ENCODE measurements around the gene CDS1.
"Not testable (repeated sequence)": the region's sequence is repeated elsewhere in the genome, so short reads cannot be mapped to it uniquely, and the experiment has no call there.

Gene CDS1

GRCh38 chr4:84611531-84611930 is 28.6 kb downstream of the CDS1 start:
- no peak for DNase-seq

DNA sequence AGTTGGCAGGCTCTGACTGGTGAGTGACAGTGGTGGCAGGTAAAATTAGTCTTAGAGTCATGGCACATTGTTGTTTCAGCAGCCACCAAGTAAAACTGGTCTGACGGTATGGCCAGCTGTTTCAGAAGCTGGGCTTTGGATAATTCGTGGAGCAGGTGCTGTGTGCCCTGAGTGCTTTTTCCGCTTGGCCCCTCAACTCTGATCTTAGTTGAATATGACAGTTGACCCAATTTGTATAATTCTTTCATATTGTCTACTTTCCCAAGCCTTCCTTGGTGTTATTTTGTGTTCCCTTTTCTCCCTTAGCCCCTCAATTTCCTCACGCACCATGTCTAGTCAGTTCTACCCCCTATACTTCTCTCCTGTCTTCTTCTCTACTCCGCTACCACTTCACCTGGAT is 32.0 kb downstream of the CDS1 start:
- DNase-seq: no peak

DNA sequence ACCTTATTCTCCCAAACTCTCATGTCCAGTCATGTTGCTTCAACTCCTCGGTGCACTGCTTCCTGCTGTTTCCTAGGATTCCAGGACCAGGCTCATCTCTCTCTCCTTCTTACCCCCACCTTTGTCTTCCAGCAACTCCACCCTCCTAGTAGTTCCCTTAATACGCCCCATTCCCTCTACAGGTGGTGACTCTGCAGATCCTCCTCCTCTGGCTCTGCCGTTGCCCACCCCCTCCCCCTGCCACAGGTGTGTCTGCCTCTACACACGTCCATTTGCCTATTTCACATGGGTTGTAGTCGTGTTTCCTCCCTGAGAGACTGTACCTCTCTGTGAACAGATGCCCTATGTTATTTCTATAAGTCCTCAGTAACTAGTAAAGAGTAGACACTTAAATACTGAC is 32.4 kb downstream of the CDS1 start:
- no peak for DNase-seq

- DNase-seq: no peak
Measured at GRCh38 chr4:84622959-84623358, 40.0 kb downstream of the CDS1 start.

DNA sequence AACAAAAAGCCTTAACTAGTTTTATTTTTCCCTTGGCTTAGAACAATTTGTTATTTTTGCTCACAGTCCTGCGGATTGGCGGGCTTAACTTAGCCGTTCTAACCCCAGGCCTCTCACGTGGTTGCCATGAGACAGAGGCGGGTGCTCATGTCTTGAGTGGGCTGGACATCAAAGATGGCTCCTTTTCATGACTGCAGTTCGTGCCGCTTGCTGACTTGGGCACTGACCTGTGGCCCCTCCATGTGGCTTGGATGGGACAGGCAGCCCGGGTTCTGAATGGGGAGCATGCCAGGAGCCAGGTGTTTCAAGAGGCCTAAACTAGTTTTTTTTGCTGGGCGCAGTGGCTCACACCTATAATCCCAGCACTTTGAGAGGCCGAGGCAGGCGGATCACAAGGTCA is 40.7 kb downstream of the CDS1 start:
- no peak for DNase-seq

DNA sequence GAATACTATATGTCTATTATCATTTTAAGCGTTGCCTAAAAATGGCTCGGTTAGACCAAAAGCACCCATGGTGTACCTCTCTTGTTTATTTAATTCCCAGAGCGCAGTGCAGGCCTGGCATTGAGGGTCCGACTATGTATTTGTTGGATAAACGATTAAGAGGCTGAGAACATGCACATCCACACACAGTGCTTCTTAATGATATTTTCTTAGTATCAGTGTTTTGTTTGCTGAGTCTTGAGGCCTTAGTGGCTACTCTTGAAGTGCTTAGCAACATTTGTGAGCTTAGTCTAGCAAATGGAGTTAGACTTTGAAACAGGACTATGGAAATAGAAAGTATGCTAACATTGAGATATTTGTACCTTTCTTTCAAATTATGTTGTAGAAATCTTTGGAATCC is 43.7 kb downstream of the CDS1 start:
- DNase-seq: no peak

GRCh38 chr4:84631573-84631972 is 48.6 kb downstream of the CDS1 start:
- no peak for DNase-seq

DNA sequence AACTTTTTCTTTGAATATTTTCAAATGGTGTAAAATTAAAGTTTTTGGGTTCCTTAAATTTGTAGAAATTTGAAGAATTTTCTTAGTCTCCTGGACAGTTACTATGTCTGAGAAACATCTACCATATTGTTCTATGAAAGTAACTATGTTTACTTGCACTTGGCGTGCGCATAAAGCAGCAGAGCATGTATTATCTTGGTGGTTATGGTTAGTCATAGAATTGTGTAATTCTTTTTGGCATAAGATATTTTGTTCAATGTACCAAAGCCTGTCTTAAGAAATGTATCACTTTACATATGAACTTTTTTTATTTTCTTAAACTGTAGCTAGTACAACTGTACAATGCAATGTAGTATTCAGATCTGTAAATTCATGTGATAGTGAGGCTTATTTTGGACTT is 49.2 kb downstream of the CDS1 start:
- DNase-seq: no peak

- no peak for DNase-seq
Measured at GRCh38 chr4:84634961-84635360, 52.0 kb downstream of the CDS1 start.

GRCh38 chr4:84638092-84638491 is 55.2 kb downstream of the CDS1 start:
- DNase-seq: no peak

DNA sequence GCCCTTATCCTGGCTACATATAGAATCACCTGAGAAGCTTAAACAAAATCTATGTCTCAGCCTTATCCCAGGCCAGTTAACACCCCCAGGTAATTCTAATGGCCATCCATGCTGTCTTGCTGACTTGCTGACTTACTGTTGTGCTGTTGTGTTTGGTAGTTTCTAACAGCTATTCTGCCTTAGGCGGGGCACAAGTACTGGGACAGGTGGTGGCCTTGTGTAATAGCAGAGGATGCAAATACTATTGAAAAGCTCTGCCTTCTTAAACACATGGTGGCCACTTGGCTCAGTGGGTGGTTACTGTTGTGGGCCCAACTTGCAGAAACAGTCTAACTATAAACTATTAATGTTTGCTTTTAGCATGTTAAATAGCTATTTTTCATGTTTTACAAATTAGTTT is 56.2 kb downstream of the CDS1 start:
- DNase-seq: no peak

- no peak for DNase-seq
Measured at GRCh38 chr4:84644087-84644486, 61.2 kb downstream of the CDS1 start.

GRCh38 chr4:84647312-84647884 is 64.5 kb downstream of the CDS1 start:
- no peak for DNase-seq

DNA sequence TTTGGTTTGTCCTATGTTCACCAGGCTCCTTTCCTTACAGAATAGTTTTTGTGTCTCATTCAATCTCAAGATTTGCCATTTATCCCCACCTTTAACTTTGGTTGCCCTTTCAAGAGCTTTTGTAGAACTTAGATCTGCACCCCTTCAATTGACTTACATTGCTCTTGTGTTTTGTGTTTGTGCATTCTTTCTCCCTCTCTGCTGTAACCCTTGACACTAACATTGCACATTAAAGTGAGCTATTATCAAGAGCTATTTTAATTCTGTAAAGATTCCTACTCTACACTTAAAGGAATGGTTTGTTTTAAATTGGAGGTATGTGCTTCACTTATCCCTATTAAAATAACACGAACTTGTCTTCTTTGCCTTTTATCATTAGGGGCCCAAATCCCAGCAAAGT is 65.3 kb downstream of the CDS1 start:
- DNase-seq: no peak

DNA sequence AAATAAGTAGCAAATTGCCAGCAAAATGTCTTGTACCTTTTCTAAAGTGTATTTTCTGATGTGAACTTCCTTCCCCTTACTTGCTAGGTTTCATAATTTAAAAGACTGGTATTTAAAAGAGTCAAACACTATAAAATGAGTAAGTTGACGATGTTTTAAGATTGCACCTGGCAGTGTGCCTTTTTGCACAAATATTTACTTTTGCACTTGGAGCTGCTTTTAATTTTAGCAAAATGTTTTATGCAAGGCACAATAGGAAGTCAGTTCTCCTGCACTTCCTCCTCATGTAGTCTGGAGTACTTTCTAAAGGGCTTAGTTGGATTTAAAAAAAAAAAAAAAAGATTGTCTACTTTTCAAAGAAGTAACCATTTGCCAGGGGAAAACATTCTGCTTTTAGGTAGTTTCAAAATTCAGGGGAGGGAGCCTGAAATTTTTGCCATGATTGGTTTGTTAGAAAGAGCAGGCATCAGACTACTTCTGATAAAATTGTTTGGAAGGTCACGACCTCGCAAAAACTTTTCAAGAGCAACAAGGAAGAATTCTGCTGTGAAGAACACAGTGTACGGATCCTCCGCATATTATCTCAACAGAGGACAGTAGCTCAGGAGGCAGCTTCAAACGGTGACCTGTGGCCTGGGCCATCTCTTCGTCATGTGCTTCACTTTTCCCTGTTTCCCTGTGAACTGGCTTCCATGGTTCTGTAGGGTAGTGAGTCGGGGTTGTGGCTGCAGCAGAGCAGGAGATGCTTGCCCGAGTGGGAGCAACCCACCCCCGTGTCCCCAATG is 66.1 kb downstream of the CDS1 start:
- DNase-seq: no peak

DNA sequence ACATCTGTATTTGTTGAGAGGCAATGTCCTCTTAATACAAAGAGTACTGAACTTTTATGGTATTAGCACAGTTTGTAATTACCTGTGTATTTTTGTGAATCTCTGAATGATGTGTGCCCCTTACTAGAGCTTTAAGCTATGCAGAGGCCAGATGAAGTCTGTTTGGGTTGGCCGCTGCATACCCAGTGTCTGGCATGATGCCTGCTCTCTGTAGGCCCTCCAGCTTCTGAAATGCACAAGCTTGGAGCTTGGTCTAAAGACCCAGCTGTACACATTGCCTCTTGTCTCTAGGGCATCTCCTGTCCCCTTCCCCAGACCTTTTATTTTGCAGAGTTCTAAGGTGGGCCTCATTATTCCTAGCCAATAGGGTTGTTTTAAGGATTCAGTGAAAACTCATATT is 68.6 kb downstream of the CDS1 start:
- DNase-seq: no peak

- no peak for DNase-seq
Measured at GRCh38 chr4:84652478-84652877, 69.6 kb downstream of the CDS1 start.

GRCh38 chr4:84660606-84661005 is 77.7 kb downstream of the CDS1 start:
- no peak for DNase-seq

DNA sequence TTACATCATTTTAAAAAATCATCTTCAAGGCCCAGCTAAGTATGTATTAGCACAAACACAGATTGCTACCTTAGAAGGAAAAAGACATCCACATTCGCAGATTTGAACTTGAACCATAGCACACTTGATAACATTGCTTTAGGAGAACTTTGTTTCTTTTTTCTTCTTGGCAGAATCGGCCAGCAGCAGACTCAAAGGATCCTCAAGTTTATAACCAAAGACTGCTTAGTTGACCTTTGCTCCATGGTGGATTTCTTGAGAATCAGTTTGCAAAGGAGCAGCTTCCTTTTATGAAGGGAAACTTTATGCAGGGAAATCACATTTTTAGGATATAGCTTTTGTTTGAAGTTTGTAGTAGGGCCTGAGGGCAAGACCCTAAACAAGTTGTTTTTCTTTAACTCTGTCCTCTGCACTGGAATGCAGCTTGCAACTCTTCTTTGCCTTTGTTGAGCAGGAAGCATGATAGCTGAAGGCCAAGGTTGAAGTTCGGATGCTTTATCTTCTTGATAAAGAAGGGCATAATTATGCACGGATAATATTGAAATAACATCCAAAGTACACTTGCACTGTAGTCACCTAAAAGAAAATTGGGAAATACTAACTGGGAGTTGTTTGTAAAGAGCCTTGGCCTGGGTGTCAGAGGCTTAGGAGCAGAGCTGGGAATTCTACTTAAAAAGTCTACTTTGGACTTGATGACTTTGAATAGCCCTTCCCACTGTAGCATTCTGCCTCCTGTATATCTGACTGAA is 78.4 kb downstream of the CDS1 start:
- no peak for DNase-seq

- DNase-seq: not testable (repeated sequence)
Measured at GRCh38 chr4:84664767-84665166, 81.8 kb downstream of the CDS1 start.

- DNase-seq: no peak
Measured at GRCh38 chr4:84666439-84666838, 83.5 kb downstream of the CDS1 start.

GRCh38 chr4:84669201-84669600 is 86.3 kb downstream of the CDS1 start:
- no peak for DNase-seq

- no peak for DNase-seq
Measured at GRCh38 chr4:84672177-84672576, 89.2 kb downstream of the CDS1 start.

Measured in amygdala (tissue), 56 donors.